GM19372 (cell line): Measurements from ENCODE around the gene ST3GAL4.
"Not testable (repeated sequence)": the region's sequence is repeated elsewhere in the genome, so short reads cannot be mapped to it uniquely, and the experiment has no call there.

Experiments
- ATAC-seq: cut with Tn5 transposase; IDR thresholded peaks from one replicate; pipeline ENCODE4 v1.9.1; 2021; ENCODE audit warnings: mild to moderate bottlenecking, low read depth, moderate library complexity; ENCODE audit not compliant: unreplicated experiment

ST3GAL4 gene

GRCh38 chr11:126383339-126384335 is 28.2 kb downstream of the ST3GAL4 start:
- no peak for ATAC-seq

- ATAC-seq: no peak
Observed at GRCh38 chr11:126384449-126385070, 29.1 kb downstream of the ST3GAL4 start.

DNA sequence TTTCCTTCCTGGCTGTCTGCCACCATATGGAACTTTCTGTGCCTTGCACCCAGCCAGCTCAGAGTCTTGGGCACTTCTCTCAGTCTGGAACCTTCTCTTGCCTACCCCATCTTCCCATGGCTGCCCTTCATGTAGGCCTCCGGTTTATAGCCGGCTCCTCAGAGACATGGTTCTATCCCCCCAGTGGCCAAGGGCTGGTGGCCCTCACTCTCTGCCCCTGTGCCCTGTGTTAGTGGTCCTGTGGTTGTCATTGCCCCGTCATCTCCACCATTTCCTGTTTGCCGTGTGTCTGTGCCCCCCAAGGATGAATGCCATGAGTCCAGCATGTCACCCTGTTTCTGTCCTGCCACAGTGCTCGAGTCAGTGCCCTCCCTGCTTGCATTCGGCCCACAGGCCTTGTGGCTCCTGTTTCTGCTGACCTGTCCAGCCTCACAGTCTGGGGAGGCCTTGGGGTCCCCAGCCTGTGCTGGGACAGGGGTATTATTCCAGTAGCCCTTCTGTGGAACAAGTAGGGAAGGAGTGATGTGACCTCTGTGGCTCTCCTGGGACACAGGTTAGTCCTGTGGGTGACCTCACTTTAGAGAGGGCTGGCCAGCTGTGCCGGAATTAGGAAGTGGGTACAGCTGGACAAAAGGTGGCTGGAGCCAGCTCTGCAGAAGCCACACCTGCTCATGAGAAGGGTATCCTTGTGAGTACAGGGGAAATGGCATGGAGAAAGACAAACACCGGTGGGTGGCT is 30.7 kb downstream of the ST3GAL4 start:
- ATAC-seq: no peak

DNA sequence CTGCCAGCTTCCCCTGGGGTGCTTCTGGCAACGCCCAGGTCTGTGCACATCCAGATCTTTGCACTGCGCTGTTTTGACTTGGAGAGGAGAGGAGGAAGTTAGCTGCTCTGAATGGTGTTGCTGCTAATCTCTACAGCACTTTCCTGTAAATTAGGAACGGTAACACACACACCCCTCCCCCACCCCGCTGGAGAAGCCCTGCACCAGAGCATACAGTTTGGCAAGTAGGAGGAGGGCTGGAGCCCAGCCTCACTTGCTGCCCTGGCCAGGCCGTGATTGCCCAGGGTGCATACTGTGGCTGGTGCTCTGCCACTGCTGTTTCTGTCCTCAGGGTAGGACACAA is 31.2 kb downstream of the ST3GAL4 start:
- not testable (repeated sequence) for ATAC-seq

GRCh38 chr11:126387857-126388256 is 32.4 kb downstream of the ST3GAL4 start:
- no peak for ATAC-seq

- ATAC-seq: no peak
Observed at GRCh38 chr11:126390272-126390867, 34.9 kb downstream of the ST3GAL4 start.

DNA sequence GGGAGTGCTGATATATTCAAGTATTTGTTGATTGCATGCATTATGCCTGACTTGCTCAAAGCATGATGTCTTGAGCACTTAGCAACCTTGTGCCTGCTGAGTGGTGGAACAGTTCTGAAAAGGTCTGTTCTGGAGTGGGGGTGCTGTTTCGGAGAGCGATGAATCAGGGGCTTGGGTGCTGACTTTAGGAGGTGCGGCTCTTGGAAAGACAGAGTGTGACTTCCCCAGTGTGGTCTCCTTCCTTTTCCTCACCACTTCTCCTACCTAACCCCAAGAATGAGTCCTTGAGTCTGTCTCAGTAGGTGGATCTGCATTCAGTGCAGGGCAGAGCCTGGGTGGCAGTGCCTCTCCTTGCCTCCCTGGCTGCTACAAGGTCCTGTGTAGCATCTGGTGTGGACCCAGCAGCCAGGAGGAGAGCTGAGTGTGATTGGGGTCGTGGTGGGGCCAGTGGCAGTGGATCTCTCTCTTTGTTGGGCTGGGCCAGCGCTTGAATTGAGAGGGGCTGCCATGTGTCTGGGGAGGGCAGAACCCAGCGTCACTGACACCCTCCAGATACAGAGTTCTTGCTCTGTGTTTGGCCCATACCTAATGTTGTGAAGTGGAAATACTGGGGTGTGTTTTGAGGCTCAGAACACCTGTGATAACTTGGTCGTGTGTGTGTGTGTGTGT is 35.9 kb downstream of the ST3GAL4 start:
- no peak for ATAC-seq

- ATAC-seq: peak; percentile 66
Observed at GRCh38 chr11:126391970-126392632, 36.6 kb downstream of the ST3GAL4 start.

- ATAC-seq: peak; percentile 28
Observed at GRCh38 chr11:126392633-126393013, 37.1 kb downstream of the ST3GAL4 start.

DNA sequence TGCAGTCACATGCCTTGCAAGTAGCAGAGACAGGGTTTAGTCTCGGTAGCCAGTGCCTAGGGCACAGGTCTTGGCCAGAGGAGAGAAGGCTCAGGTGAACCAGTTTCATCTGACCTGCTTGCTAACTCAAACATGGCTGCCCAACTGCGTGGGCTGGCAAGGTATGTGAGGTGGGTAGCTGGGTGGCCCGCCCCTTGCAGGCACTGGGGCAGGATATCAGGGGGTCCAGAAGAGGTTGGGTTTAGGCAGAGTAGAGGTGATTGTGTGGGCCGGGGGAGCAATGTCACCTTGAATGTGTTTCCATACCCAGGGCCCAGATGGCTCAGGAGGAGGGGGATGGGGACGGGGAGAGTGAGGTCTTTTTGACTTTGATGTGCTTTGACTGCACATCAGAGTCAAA is 37.7 kb downstream of the ST3GAL4 start:
- ATAC-seq: no peak

GRCh38 chr11:126394036-126394435 is 38.5 kb downstream of the ST3GAL4 start:
- ATAC-seq: no peak

- not testable (repeated sequence) for ATAC-seq
Observed at GRCh38 chr11:126394634-126395072, 39.2 kb downstream of the ST3GAL4 start.

DNA sequence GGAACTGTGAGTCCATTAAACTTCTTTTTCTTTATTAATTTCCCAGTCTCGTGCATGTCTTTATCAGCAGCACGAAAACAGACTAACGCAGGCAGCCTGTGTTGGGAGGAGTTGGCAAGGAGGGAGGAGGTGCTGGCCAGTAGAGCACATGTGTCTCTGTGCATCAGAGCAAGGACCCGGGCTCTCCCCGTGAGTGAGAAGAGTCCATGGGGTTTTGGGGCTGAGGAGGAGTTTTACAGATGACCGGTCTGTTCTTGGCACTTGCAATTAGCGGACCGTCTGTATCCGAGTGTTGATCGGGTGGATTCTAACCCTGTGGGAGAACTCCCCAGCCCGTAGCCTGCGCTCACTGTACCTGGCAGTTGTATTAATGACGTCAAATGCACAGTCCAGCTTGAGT is 40.3 kb downstream of the ST3GAL4 start:
- not testable (repeated sequence) for ATAC-seq

GRCh38 chr11:126396266-126396665 is 40.8 kb downstream of the ST3GAL4 start:
- ATAC-seq: not testable (repeated sequence)

DNA sequence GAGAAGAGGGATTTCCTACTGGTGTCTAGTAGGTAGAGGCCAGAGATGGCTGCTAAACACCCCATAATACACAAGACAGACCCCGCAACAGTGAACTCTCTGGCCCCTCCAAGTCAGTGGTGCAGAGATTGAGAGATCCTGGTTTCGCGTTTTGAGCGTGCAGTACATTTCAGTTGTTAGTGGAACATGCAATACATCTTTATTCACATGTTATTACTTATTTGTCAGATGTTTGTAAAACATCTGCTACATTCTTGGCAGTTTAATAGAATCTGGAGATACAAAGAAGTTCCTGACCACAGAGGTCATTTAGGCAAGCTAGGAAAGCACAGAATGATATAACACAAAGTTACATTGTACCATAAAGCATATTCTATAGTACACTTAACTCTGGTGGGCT is 41.5 kb downstream of the ST3GAL4 start:
- no peak for ATAC-seq

GRCh38 chr11:126398296-126398695 is 42.8 kb downstream of the ST3GAL4 start:
- ATAC-seq: no peak

DNA sequence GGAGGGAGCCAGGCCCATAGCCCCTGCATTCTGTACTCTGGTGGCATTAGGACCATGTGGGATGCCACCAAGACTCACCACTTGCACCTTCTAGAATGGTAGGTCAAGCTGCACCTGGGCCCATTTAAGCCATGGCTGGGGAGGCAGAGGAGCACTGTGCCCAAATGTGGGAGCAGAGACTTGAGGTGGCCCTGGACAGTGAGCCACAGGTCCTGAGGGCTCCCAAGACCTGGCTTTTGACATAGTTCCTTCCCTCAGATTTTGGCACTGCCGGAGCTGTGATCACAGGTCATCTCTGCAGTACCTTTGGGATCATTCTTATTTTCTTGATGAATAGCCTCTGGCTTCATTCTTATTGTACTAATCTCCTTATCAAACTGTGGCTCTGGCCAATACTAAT is 43.2 kb downstream of the ST3GAL4 start:
- ATAC-seq: no peak

- no peak for ATAC-seq
Observed at GRCh38 chr11:126400019-126400418, 44.5 kb downstream of the ST3GAL4 start.

GRCh38 chr11:126400479-126400878 is 45.0 kb downstream of the ST3GAL4 start:
- ATAC-seq: no peak
